ENCODE measurements around the gene KCNQ1.

- no peak for TF ChIP-seq CTCF (IDR thresholded peaks at IDR 0.05)
- TF ChIP-seq POLR2AphosphoS5 (IDR thresholded peaks at IDR 0.05): no peak
Observed at GRCh38 chr11:2467695-2468055, 22.9 kb downstream of the KCNQ1 start.
